GM04504 (cell line): ENCODE results near the gene PEPD.
A peak's percentile ranks its signal among the peaks of the same experiment; 100 is the strongest.

Experiments used
- DNase-seq: peaks from one replicate; pipeline ENCODE4 v3.0.0-alpha.2; 2012; ENCODE audit warnings: low read depth

Gene PEPD

GRCh38 chr19:33350538-33351309 is 170.9 kb downstream of the PEPD start:
- peak; percentile 64 for DNase-seq

- DNase-seq = no peak
Measured at GRCh38 chr19:33349319-33350289, 172.0 kb downstream of the PEPD start.

GRCh38 chr19:33348301-33349010 is 173.1 kb downstream of the PEPD start:
- DNase-seq = peak; percentile 23

GRCh38 chr19:33347300-33347699 is 174.3 kb downstream of the PEPD start:
- no peak for DNase-seq

- DNase-seq = no peak
Measured at GRCh38 chr19:33346665-33347064, 174.9 kb downstream of the PEPD start.

GRCh38 chr19:33345163-33345562 is 176.4 kb downstream of the PEPD start:
- DNase-seq = no peak

- no peak for DNase-seq
Measured at GRCh38 chr19:33344573-33344925, 177.0 kb downstream of the PEPD start.

- no peak for DNase-seq
Measured at GRCh38 chr19:33343859-33344572, 177.6 kb downstream of the PEPD start.

- no peak for DNase-seq
Measured at GRCh38 chr19:33343301-33343700, 178.3 kb downstream of the PEPD start.

GRCh38 chr19:33340991-33341390 is 180.6 kb downstream of the PEPD start:
- no peak for DNase-seq

- DNase-seq = no peak
Measured at GRCh38 chr19:33339016-33339984, 182.3 kb downstream of the PEPD start.
